Pancreas (tissue), 10 donors: ENCODE data around the gene ATF7IP. TPM values are rescaled to one million over a fixed set of nuclear protein-coding genes. Genes with fewer than 3 reads are reported as not detected.
A peak's percentile ranks its signal among the peaks of the same experiment; 100 is the strongest.

ENCODE experiments used
- ATAC-seq, 4 donors: fragments of 200-7000 bp; cut with Tn5 transposase; one replicate each; pipeline versions ENCODE4 v1.8.0 to v1.9.1; 2020; ENCODE audit warnings: mild to moderate bottlenecking in 4 of 4, moderate library complexity in 4 of 4
- DNase-seq, 6 donors: peaks; one replicate each; pipeline ENCODE4 v3.0.0-alpha.2; 2020
- FAIRE-seq: peaks from 2 replicates; lab custom pipeline; 2012; peaks lifted over from hg19 to GRCh38; lab: Jason Lieb, UNC
- H3K27ac ChIP-seq, 4 donors: fragments of 200-600 bp; sonication (generic); 1 replicate in 3 of 4; 2 replicates in 1 of 4; pipeline versions ENCODE4 v1.5.0 to v1.8.0; 2020
- H3K27me3 ChIP-seq, 4 donors: fragments of 200-600 bp; one replicate each; pipeline ENCODE4 v1.8.0; 2021
- H3K36me3 ChIP-seq, 3 donors: fragments of 200-600 bp; sonication (generic) in 1 of 3; one replicate each; pipeline versions ENCODE4 v1.5.0 to v1.8.0; 2020 to 2021
- H3K4me1 ChIP-seq, 3 donors: fragments of 200-600 bp; one replicate each; pipeline ENCODE4 v1.8.0; 2021
- H3K4me3 ChIP-seq, 4 donors: fragments of 200-600 bp; sonication (generic) in 2 of 4; one replicate each; pipeline versions ENCODE4 v1.5.0 to v1.8.0; 2020 to 2021
- H3K9me3 ChIP-seq, 4 donors: fragments of 200-600 bp; one replicate each; pipeline ENCODE4 v1.8.0; 2021
- CTCF ChIP-seq, 4 donors: fragments of 200-600 bp; sonication (generic) in 3 of 4; IDR thresholded peaks; one replicate each; pipeline versions ENCODE4 v1.5.0 to v1.8.0; 2021; ENCODE audit warnings: antibody characterized with exemption in 4 of 4
- WGBS, 2 donors: extraction: QIAGEN DNeasy Blood & Tissue Kit; methylation state at CpG; one replicate each; pipeline ENCODE4 v1.1.7; 2013; 5-methylcytosine and 5-hydroxymethylcytosine counted together
- intact Hi-C, 3 donors: fragments of 100-400 bp; cut with DNase I; formaldehyde crosslinking; loops; one replicate each; pipeline versions ENCODE4 v1.11.1 to v1.14.2; 2022
- polyA plus RNA-seq, 2 donors: library from polyadenylated mRNA; stranded (reverse); fragments of 200-250 nt; gene quantifications; one replicate each; pipeline ENCODE4 v1.2.3, GENCODE V29; 2013
- total RNA-seq, 6 donors: library from RNA; stranded (reverse); fragmentation: NEBNext Ultra II Directional in 4 of 6; extraction: Animal tissue kit (Norgen Biotek cat#: 25700) in 4 of 6; gene quantifications; one replicate each; pipeline versions ENCODE4 v1.2.1 to v1.2.4, GENCODE V29; 2021 to 2023
- donor health status: healthy with polysubstance abuse.
- donor health status: DM: no; HTN: no; CAD: no; lungs with moderate emphysema.
- donor health status: DM: no; HTN: no; CAD: no.
- donor health status: control.
- donor health status: control.
- donor health status: Bipolar disorder and iron deficiency.
- donor health status: DM: yes; HTN: yes; CAD: no.
- donor health status: DM: no; HTN: no; CAD: no.
- donor health status: DM: no; HTN: no; CAD: no.
- donor health status: DM: yes; HTN: yes; CAD: no.

The ATF7IP gene
- total and polyA plus RNA-seq, 8 donors, result 5.7 to 54.1 (median 27.7) TPM

GRCh38 chr12:14482886-14483285 lies 117.4 kb downstream of the ATF7IP start:
- Histone ChIP-seq H3K4me3 (no peak overlapping the region), H3K9me3 (no peaks in the 10 kb centered on the region), H3K4me1 (no peaks in the 10 kb centered on the region), H3K27me3 (no peaks in the 10 kb centered on the region), H3K27ac (no peak overlapping the region), H3K36me3 (peaks cover 2 to 47% (median 20%) of the 10 kb centered on the region in 3 donors)
- intact Hi-C loops, result no loop called here
- 94 to 100% methylated on average over 2 of the region's 2 CpGs for WGBS, 2 donors
- ATAC-seq (no peak), DNase-seq (no peak), FAIRE-seq (peak; percentile 41)
- TF ChIP-seq CTCF (IDR thresholded peaks at IDR 0.05), result no peak

DNA sequence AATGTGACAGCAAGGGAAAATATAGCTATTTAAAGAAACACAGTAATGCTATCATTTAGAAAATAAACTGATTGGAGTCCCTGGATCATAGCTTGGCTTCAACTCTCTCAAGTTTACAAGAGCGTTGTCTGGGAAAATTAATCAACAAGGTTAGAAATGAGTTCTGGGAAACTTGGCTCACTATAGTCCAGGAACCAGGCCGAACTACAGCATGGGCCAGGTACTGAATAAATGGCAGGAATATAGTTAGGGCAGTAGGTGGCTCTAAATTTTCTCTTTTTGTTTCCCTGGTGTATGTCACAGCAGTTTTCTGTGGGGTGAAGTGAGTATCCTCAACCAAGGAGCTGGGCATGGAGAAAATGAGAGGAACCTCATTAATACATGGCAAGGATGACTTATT lies 129.8 kb downstream of the ATF7IP start:
- H3K4me1 ChIP-seq, result no peaks in the 10 kb centered on the region
- peaks cover 0 to 39% (median 11%) of the 10 kb centered on the region in 3 donors for H3K36me3 ChIP-seq
- no peak overlapping the region for H3K4me3 ChIP-seq
- DNase-seq, result no peak
- no peak overlapping the region for H3K27ac ChIP-seq
- no peaks in the 10 kb centered on the region for H3K27me3 ChIP-seq
- no peak for FAIRE-seq
- no peak for ATAC-seq
- H3K9me3 ChIP-seq, result no peaks in the 10 kb centered on the region
- WGBS, 2 donors, result 78 to 79% methylated on average over 2 of the region's 2 CpGs
- intact Hi-C loops, result no loop called here
- TF ChIP-seq CTCF (IDR thresholded peaks at IDR 0.05), result no peak

GRCh38 chr12:14505626-14506596 lies 140.4 kb downstream of the ATF7IP start:
- no peak overlapping the region for H3K4me3 ChIP-seq
- H3K27me3 ChIP-seq, result no peaks in the 10 kb centered on the region
- intact Hi-C loops, result no loop called here
- H3K9me3 ChIP-seq, result no peaks in the 10 kb centered on the region
- no peaks in the 10 kb centered on the region for H3K4me1 ChIP-seq
- TF ChIP-seq CTCF (IDR thresholded peaks at IDR 0.05), result no peak
- no peak overlapping the region for H3K27ac ChIP-seq
- DNase-seq (no peak), ATAC-seq (no peak), FAIRE-seq (no peak)
- no peaks in the 10 kb centered on the region for H3K36me3 ChIP-seq
- WGBS, 2 donors, result 89 to 95% methylated on average over 6 of the region's 6 CpGs

- TF ChIP-seq CTCF (IDR thresholded peaks at IDR 0.05), result no peak
- ATAC-seq (no peak), DNase-seq (no peak), FAIRE-seq (no peak)
- Histone ChIP-seq H3K4me3 (no peak overlapping the region), H3K27ac (no peak overlapping the region), H3K36me3 (no peaks in the 10 kb centered on the region), H3K9me3 (no peaks in the 10 kb centered on the region), H3K4me1 (peaks cover 0 to 6% (median 4%) of the 10 kb centered on the region in 3 donors), H3K27me3 (no peaks in the 10 kb centered on the region)
- intact Hi-C loops, result loop anchor here in 1 of 3 donors (10.0 kb wide), 1 partner anchor 154 kb away; no protein-coding TSS in a partner anchor
- WGBS, 2 donors, result 64 to 66% methylated on average over 3 of the region's 3 CpGs
Measured at GRCh38 chr12:14510574-14510973, 145.1 kb downstream of the ATF7IP start.
